PC-9 (cell line): ENCODE data around the gene SHCBP1L. TPM values are rescaled to one million over a fixed set of nuclear protein-coding genes. Genes with fewer than 3 reads are reported as not detected.
"Not testable (repeated sequence)": the region's sequence is repeated elsewhere in the genome, so short reads cannot be mapped to it uniquely, and the experiment has no call there.

Experiments
- BruUV-seq: library from RNA; stranded (reverse); fragments of 400-500 nt; replicated peaks from 2 replicates; lab custom pipeline; 2021; lab: Mats Ljungman, UMichigan
- CTCF ChIA-PET: fragments of 300-600 bp; sonication (Branson Sonifier 250); formaldehyde crosslinking; loops from one replicate; lab custom pipeline; 2022; ENCODE audit warnings: antibody characterized with exemption; lab: Charles Lee
- POLR2A ChIA-PET: fragments of 300-600 bp; sonication (Branson Sonifier 250); formaldehyde crosslinking; loops from one replicate; lab custom pipeline; 2022; ENCODE audit warnings: antibody characterized with exemption; ENCODE audit not compliant: unreplicated experiment; lab: Charles Lee
- DNase-seq, 2 experiments: peaks; one replicate each; pipeline versions ENCODE4 v3.0.0 to v3.0.0-alpha.2; 2015 to 2022; ENCODE audit warnings: mixed read lengths in 1 of 2
- H2AFZ ChIP-seq: fragments of 200-600 bp; sonication (generic); 2 replicates; pipeline ENCODE4 v1.8.1; 2017; ENCODE audit warnings: antibody characterized with exemption
- H3F3A ChIP-seq: fragments of 200-600 bp; sonication (generic); 2 replicates; pipeline ENCODE4 v1.8.1; 2017; ENCODE audit warnings: antibody characterized with exemption, mild to moderate bottlenecking, low read depth; ENCODE audit not compliant: insufficient read depth
- H3K27ac ChIP-seq: fragments of 200-600 bp; sonication (generic); 2 replicates; pipeline ENCODE4 v1.6.1; 2016; ENCODE audit warnings: mixed run types
- H3K27me3 ChIP-seq: fragments of 200-600 bp; sonication (generic); 2 replicates; pipeline ENCODE4 v1.6.1; 2016; ENCODE audit warnings: low read depth, mixed run types; ENCODE audit not compliant: insufficient read depth
- H3K36me3 ChIP-seq: fragments of 200-600 bp; sonication (generic); 2 replicates; pipeline ENCODE4 v1.6.1; 2016; ENCODE audit warnings: low read depth, mixed run types
- H3K4me1 ChIP-seq: fragments of 200-600 bp; sonication (generic); replicated peaks from 2 replicates; pipeline ENCODE4 v1.6.1; 2016; ENCODE audit warnings: mixed run types; ENCODE audit not compliant: insufficient read depth
- H3K4me2 ChIP-seq: fragments of 200-600 bp; sonication (generic); 2 replicates; pipeline ENCODE4 v1.6.1; 2017; ENCODE audit warnings: mixed run types
- H3K4me3 ChIP-seq: fragments of 200-600 bp; sonication (generic); 2 replicates; pipeline ENCODE4 v1.6.1; 2016; ENCODE audit warnings: mixed run types
- H3K79me2 ChIP-seq: fragments of 200-600 bp; sonication (generic); 2 replicates; pipeline ENCODE4 v1.6.1; 2017; ENCODE audit warnings: low read depth, mixed run types
- H3K9me2 ChIP-seq: fragments of 200-600 bp; sonication (generic); 2 replicates; pipeline ENCODE4 v1.8.1; 2017; ENCODE audit warnings: mild to moderate bottlenecking; ENCODE audit not compliant: insufficient read depth
- H3K9me3 ChIP-seq: fragments of 200-600 bp; sonication (generic); 2 replicates; pipeline ENCODE4 v1.8.1; 2016; ENCODE audit warnings: low read depth; ENCODE audit not compliant: insufficient read depth
- H4K20me1 ChIP-seq: fragments of 200-600 bp; sonication (generic); 2 replicates; pipeline ENCODE4 v1.8.1; 2017; ENCODE audit not compliant: insufficient read depth
- CTCF ChIP-seq: fragments of 200-600 bp; sonication (generic); conservative IDR thresholded peaks from 2 replicates; pipeline ENCODE4 v1.6.1; 2017; ENCODE audit warnings: mixed run types, antibody characterized with exemption, mild to moderate bottlenecking, moderate library complexity
- EZH2 ChIP-seq: fragments of 200-600 bp; sonication (generic); IDR thresholded peaks from 2 replicates; pipeline ENCODE4 v1.8.0; 2017; ENCODE audit warnings: antibody characterized with exemption, low read depth
- intact Hi-C: fragments of 100-400 bp; cut with micrococcal nuclease; formaldehyde crosslinking; loops from one replicate; pipeline ENCODE4 v1.10.0; 2022; ENCODE audit not compliant: unreplicated experiment
- total RNA-seq: library from RNA; stranded (reverse); gene quantifications from 2 replicates; pipeline ENCODE4 v1.2.3, GENCODE V29; 2021

Gene SHCBP1L
- total RNA-seq, 1 experiment from 2014 or later, result not detected

GRCh38 chr1:182956708-182957365 is 3.9 kb upstream of the SHCBP1L start:
- Histone ChIP-seq H2AFZ (no peak overlapping the region), H3K9me2 (no peaks in the 10 kb centered on the region), H4K20me1 (no peaks in the 10 kb centered on the region), H3K4me1 (peaks cover 20% of the 10 kb centered on the region), H3K27me3 (no peaks in the 10 kb centered on the region), H3K36me3 (no peaks in the 10 kb centered on the region), H3K4me2 (peak overlapping the region; percentile 16; the same call in 1 of the 2 replicates), H3K27ac (peak overlapping the region; percentile 78), H3F3A (peaks cover 18% of the 10 kb centered on the region), H3K79me2 (no peaks in the 10 kb centered on the region), H3K9me3 (no peaks in the 10 kb centered on the region), H3K4me3 (no peak overlapping the region)
- TF ChIP-seq EZH2, result no peak
- no peak for TF ChIP-seq CTCF
- intact Hi-C loops, result loop anchor here (5.0 kb wide), 1 partner anchor 70 kb away; no protein-coding TSS in a partner anchor
- CTCF ChIA-PET, result no interaction called here
- POLR2A ChIA-PET, result no interaction called here
- BruUV-seq, result no TSS peak
- DNase-seq, result no peak

GRCh38 chr1:182955596-182956588 is 2.9 kb upstream of the SHCBP1L start:
- Histone ChIP-seq H3K4me3 (no peak overlapping the region), H3K79me2 (no peaks in the 10 kb centered on the region), H4K20me1 (no peaks in the 10 kb centered on the region), H3K9me3 (no peaks in the 10 kb centered on the region), H3K4me1 (peaks cover 20% of the 10 kb centered on the region), H3F3A (peaks cover 18% of the 10 kb centered on the region), H3K9me2 (no peaks in the 10 kb centered on the region), H3K4me2 (peak overlapping the region; percentile 16; the same call in 1 of the 2 replicates), H3K27me3 (no peaks in the 10 kb centered on the region), H3K27ac (peak overlapping the region; percentile 78), H3K36me3 (no peaks in the 10 kb centered on the region), H2AFZ (no peak overlapping the region)
- DNase-seq, result peak; percentile 68 to 96
- CTCF ChIA-PET, result interaction anchor here (0.6 to 0.7 kb wide), 2 partner anchors 11 to 271 kb away, joined by 3 to 14 read pairs; no protein-coding TSS in a partner anchor
- BruUV-seq, result no TSS peak
- POLR2A ChIA-PET, result interaction anchor here (0.5 to 0.6 kb wide), 3 partner anchors 13 to 463 kb away, joined by 4 to 28 read pairs (median 10); partner anchors contain the start of gene NMNAT2
- intact Hi-C loops, result loop anchor here (5.0 kb wide), 1 partner anchor 69 kb away; no protein-coding TSS in a partner anchor
- no peak for TF ChIP-seq EZH2
- no peak for TF ChIP-seq CTCF

- H3F3A ChIP-seq, result peaks cover 27% of the 10 kb centered on the region
- no peaks in the 10 kb centered on the region for H3K36me3 ChIP-seq
- no peaks in the 10 kb centered on the region for H3K27me3 ChIP-seq
- no TSS peak for BruUV-seq
- no peaks in the 10 kb centered on the region for H3K9me3 ChIP-seq
- ChIA-PET CTCF (no interaction called here), POLR2A (no interaction called here)
- H4K20me1 ChIP-seq, result no peaks in the 10 kb centered on the region
- H2AFZ ChIP-seq, result no peak overlapping the region
- no peaks in the 10 kb centered on the region for H3K9me2 ChIP-seq
- no peaks in the 10 kb centered on the region for H3K79me2 ChIP-seq
- no peak for DNase-seq
- H3K4me3 ChIP-seq, result no peak overlapping the region
- peaks cover 20% of the 10 kb centered on the region for H3K4me1 ChIP-seq
- intact Hi-C loops, result no loop called here
- H3K4me2 ChIP-seq, result no peak overlapping the region
- no peak overlapping the region for H3K27ac ChIP-seq
- TF ChIP-seq EZH2 (no peak), CTCF (no peak)
Observed at GRCh38 chr1:182953826-182954225, 860 bp upstream of the SHCBP1L start.

GRCh38 chr1:182943336-182943735 is 9.6 kb downstream of the SHCBP1L start:
- CTCF ChIA-PET, H3K27ac ChIP-seq, H3K27me3 ChIP-seq, intact Hi-C loops, H3K9me3 ChIP-seq, H3K9me2 ChIP-seq, H3K4me1 ChIP-seq, H3K36me3 ChIP-seq, BruUV-seq, H3F3A ChIP-seq, DNase-seq, H4K20me1 ChIP-seq, H3K4me3 ChIP-seq, H2AFZ ChIP-seq, H3K4me2 ChIP-seq, H3K79me2 ChIP-seq: not testable (repeated sequence)
- POLR2A ChIA-PET, result interaction anchor here (0.7 kb wide), 2 partner anchors 13 to 1410 kb away, joined by 28 to 55 read pairs; no protein-coding TSS in a partner anchor
